ENCODE data around the gene PCMTD2.

GRCh38 chr20:64232794-64233193, 22.8 kb upstream of the PCMTD2 start:
- TF ChIP-seq CTCF (IDR thresholded peaks at IDR 0.05) (no peak), ZFX (IDR thresholded peaks at IDR 0.05; ENCODE audit: borderline replicate concordance) (no peak)
